Right atrium auricular region (tissue), 2 donors: Measurements from ENCODE around the gene CREB3L4. TPM values are rescaled to one million over a fixed set of nuclear protein-coding genes. Genes with fewer than 3 reads are reported as not detected.
A peak's percentile ranks its signal among the peaks of the same experiment; 100 is the strongest.

Source experiments
- DNase-seq: peaks from one replicate; pipeline ENCODE4 v3.0.0-alpha.2; 2019; ENCODE audit warnings: low spot score
- H3K27ac ChIP-seq, 2 donors: fragments of 200-600 bp; sonication (generic); 1 replicate in 1 of 2; 2 replicates in 1 of 2; pipeline ENCODE4 v1.5.1; 2016 to 2019
- H3K27me3 ChIP-seq, 2 donors: fragments of 200-600 bp; sonication (generic); one replicate each; pipeline versions ENCODE4 v1.5.1 to v1.6.0; 2017 to 2019
- H3K36me3 ChIP-seq: fragments of 200-600 bp; sonication (generic); one replicate; pipeline ENCODE4 v1.5.1; 2016
- H3K4me1 ChIP-seq, 2 donors: fragments of 200-600 bp; sonication (generic); one replicate each; pipeline versions ENCODE4 v1.5.1 to v1.6.0; 2017 to 2019
- H3K4me3 ChIP-seq, 2 donors: fragments of 200-600 bp; sonication (generic); 1 replicate in 1 of 2; 2 replicates in 1 of 2; pipeline ENCODE4 v1.5.1; 2017 to 2019; ENCODE audit warnings: mild to moderate bottlenecking in 1 of 2, moderate library complexity in 1 of 2
- H3K9me3 ChIP-seq, 2 donors: fragments of 200-600 bp; sonication (generic); one replicate each; pipeline ENCODE4 v1.5.1; 2019
- total RNA-seq, 2 donors: library from RNA; depleted of rRNA; stranded (reverse); fragments of >200 nt; gene quantifications; one replicate each; pipeline ENCODE4 v1.1.0, GENCODE V29; 2016
- TF ChIP-seq, protein P1 (sequence below), 2 donors: fragments of 200-600 bp; sonication (generic); IDR thresholded peaks; one replicate each; pipeline ENCODE4 v1.5.1; 2019; ENCODE audit warnings: antibody characterized with exemption in 2 of 2

The CREB3L4 gene
- total RNA-seq, 2 donors from 2014 or later: 4.9 to 5.6 TPM

DNA sequence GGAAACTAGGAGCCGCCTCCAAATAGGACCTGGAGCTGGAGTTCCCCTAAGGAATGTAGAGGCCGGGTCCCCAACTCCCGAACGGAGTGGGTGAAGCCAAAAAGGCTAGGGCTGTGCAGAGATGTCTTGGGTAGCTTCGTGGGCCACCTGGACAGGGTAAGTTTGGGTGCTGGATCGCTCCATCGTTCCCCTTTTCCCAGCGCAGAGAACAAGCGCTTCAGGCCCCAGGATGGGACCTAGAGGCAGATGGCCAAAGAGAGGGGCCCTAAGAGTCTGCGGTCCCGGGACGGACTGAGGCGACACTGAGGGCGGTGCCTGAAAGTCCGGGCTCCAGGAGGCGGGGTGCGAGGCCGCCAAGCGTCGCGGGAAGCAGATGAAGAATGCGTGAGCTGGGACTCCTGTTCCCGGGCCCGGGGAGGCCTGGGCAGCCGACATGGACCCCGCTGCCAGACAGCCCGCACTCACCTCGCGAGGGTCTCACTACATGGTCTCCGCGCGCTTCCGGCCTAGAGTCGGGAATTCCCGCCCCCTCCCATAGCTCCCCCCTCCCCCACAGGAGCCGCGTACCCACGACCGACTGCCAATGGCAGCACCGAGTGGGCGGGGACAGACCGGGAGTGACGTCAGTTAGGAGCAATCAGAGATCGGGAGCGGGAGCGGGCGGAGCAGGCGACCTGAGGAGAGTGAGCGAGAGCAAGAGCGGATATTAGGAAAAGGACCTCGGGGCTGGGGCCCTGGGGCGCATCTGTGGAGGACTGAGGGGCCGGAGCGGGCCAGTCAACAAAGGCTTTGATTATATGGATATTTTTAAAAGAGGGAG, 4.5 kb upstream of the CREB3L4 start, which contains the start of gene SLC39A1:
SLC39A1 (minus strand) TSS at position 508 of the 820 bp plus-strand sequence. CDS start 822 bp downstream, outside the sequence.
- peak; percentile 99 for DNase-seq
- H3K4me1 ChIP-seq: peaks cover 0 to 72% of the 10 kb centered on the region in 2 donors
- TF ChIP-seq, protein P1, sequence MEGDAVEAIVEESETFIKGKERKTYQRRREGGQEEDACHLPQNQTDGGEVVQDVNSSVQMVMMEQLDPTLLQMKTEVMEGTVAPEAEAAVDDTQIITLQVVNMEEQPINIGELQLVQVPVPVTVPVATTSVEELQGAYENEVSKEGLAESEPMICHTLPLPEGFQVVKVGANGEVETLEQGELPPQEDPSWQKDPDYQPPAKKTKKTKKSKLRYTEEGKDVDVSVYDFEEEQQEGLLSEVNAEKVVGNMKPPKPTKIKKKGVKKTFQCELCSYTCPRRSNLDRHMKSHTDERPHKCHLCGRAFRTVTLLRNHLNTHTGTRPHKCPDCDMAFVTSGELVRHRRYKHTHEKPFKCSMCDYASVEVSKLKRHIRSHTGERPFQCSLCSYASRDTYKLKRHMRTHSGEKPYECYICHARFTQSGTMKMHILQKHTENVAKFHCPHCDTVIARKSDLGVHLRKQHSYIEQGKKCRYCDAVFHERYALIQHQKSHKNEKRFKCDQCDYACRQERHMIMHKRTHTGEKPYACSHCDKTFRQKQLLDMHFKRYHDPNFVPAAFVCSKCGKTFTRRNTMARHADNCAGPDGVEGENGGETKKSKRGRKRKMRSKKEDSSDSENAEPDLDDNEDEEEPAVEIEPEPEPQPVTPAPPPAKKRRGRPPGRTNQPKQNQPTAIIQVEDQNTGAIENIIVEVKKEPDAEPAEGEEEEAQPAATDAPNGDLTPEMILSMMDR (IDR thresholded peaks at IDR 0.05): no peak

DNA sequence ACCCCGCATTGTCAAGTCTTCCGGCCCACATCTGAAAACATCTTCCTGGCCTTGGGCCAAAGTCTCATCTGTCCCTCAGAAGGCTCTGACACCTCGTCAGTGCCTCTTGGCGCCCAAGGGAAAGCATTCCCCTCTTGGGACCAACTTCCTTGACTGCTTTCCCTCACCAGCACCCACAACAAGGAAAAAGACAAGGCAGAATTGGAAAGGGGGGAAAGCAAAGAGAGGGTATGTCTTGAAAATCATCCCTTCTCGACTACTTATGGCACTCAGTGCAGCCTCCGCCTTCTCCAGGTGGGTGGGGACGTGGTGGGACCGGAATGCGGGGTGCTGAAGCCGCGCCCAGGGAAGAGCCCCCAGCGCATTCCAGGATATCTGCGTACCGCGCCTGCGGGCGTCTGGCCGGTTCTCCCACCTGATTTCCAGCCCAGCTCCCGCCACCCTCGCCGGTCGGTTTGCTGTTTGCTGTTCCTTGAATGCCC, 3.8 kb upstream of the CREB3L4 start:
- DNase-seq: no peak
- Histone ChIP-seq H3K27ac (peak overlapping the region; percentile 97 to 98), H3K27me3 (no peaks in the 10 kb centered on the region), H3K4me3 (peak overlapping the region; percentile 79 to 81), H3K4me1 (peaks cover 0 to 76% of the 10 kb centered on the region in 2 donors), H3K9me3 (no peaks in the 10 kb centered on the region), H3K36me3 (peaks cover 16% of the 10 kb centered on the region)
- TF ChIP-seq, protein P1 (IDR thresholded peaks at IDR 0.05): no peak

More for the DNA sequence above, 4.5 kb upstream of the CREB3L4 start, which contains the start of gene SLC39A1:
- Histone ChIP-seq H3K9me3 (no peaks in the 10 kb centered on the region), H3K36me3 (peaks cover 16% of the 10 kb centered on the region), H3K27me3 (no peaks in the 10 kb centered on the region), H3K27ac (peak within 1 kb of the TSS; percentile 97 to 98), H3K4me3 (peak within 1 kb of the TSS; percentile 79 to 81)

DNA sequence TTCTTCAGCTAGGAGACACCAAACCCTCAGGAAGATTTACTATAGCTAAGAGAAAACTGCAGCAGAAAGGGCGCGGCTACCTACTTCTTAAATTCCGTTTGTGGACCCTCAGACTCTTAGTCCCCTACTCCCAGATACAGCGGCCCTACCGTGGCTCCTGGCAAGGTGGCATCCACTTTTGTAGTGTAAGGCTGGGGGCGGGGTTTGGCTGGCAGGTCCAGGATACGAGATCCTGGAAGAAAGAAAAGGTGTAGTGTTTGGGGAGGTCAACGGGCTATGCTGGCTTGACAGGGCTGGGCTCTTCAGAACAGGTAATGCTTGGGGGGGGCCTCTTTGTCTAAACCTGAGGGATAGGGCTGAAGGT, 280 bp downstream of the CREB3L4 start:
- DNase-seq: no peak
- Histone ChIP-seq H3K9me3 (no peaks in the 10 kb centered on the region), H3K4me3 (peak overlapping the region; percentile 55 to 65), H3K4me1 (peaks cover 0 to 36% of the 10 kb centered on the region in 2 donors), H3K27ac (peak overlapping the region; percentile 91), H3K36me3 (no peaks in the 10 kb centered on the region), H3K27me3 (no peaks in the 10 kb centered on the region)
- TF ChIP-seq, protein P1 (IDR thresholded peaks at IDR 0.05): peak in 1 of 2 donors; percentile 7

DNA sequence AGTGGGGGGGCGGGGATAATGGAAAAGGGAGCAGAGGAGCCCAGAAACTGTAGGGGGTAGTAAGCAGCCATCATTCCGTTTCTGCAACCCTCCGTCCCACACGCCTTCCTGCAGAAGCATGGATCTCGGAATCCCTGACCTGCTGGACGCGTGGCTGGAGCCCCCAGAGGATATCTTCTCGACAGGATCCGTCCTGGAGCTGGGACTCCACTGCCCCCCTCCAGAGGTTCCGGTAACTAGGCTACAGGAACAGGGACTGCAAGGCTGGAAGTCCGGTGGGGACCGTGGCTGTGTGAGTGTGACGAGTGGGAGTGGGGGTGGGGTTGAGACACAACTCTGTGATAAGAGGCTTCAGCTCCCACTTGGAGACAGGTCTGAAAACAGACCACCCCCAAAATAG, 706 bp downstream of the CREB3L4 start:
- H3K9me3 ChIP-seq: no peaks in the 10 kb centered on the region
- H3K27ac ChIP-seq: peak overlapping the region in 1 of 2 donors; percentile 91
- DNase-seq: no peak
- TF ChIP-seq, protein P1 (IDR thresholded peaks at IDR 0.05): no peak
- peaks cover 3% of the 10 kb centered on the region for H3K36me3 ChIP-seq
- no peaks in the 10 kb centered on the region for H3K27me3 ChIP-seq
- H3K4me3 ChIP-seq: peak overlapping the region; percentile 55 to 65
- H3K4me1 ChIP-seq: peaks cover 0 to 35% of the 10 kb centered on the region in 2 donors

DNA sequence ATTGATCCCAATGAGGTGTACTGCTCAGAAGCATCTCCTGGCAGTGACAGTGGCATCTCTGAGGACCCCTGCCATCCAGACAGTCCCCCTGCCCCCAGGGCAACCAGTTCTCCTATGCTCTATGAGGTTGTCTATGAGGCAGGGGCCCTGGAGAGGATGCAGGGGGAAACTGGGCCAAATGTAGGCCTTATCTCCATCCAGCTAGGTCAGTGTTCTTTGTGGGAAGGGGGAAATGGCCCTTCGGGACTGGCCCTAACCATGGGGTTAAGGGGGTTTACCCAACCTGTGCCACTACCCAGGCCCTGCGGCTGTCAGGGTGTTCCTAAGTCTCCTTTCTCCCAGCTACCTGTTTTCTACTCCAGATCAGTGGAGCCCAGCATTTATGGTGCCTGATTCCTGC, 1.3 kb downstream of the CREB3L4 start:
- H3K4me3 ChIP-seq: no peak overlapping the region

More for the DNA sequence above, 1.3 kb downstream of the CREB3L4 start:
- TF ChIP-seq, protein P1 (IDR thresholded peaks at IDR 0.05): no peak
- no peak overlapping the region for H3K27ac ChIP-seq
- H3K9me3 ChIP-seq: no peaks in the 10 kb centered on the region
- H3K4me1 ChIP-seq: peaks cover 0 to 33% of the 10 kb centered on the region in 2 donors
- peaks cover 9% of the 10 kb centered on the region for H3K36me3 ChIP-seq
- H3K27me3 ChIP-seq: no peaks in the 10 kb centered on the region
- DNase-seq: no peak
